Measurements from ENCODE around the gene THRAP3.

Gene THRAP3

GRCh38 chr1:36223996-36224536 lies at the start of gene THRAP3:
THRAP3 (plus strand) TSS chr1:36224443; CDS start chr1:36282564, 58,121 bp downstream.
- Histone ChIP-seq H3K4me3 (peak within 1 kb of the TSS; percentile 99), H3K36me3 (ENCODE audit: insufficient read depth, low read length) (peaks cover 35% of the 10 kb centered on the region), H3K27ac (peak within 1 kb of the TSS; percentile 96), H3K9ac (ENCODE audit: insufficient read length) (peak within 1 kb of the TSS; percentile 94), H3K9me3 (ENCODE audit: low read depth, low read length) (no peaks in the 10 kb centered on the region)
- peak; percentile 95 for DNase-seq (ENCODE audit: low read depth, low spot score)
- TF ChIP-seq POLR2AphosphoS5 (IDR thresholded peaks at IDR 0.05; ENCODE audit: borderline replicate concordance, low read depth, low read length) (peak; percentile 88), FOXP2 (optimal IDR thresholded peaks at IDR 0.05; ENCODE audit: control extremely low read depth, extremely low read length, insufficient read depth) (no peak), EZH2 (IDR thresholded peaks at IDR 0.05) (no peak)

GRCh38 chr1:36174713-36175112 lies 49.5 kb upstream of the THRAP3 start:
- H3K9ac ChIP-seq (ENCODE audit: insufficient read length): no peak overlapping the region
- H3K27ac ChIP-seq: no peak overlapping the region
- TF ChIP-seq POLR2AphosphoS5 (IDR thresholded peaks at IDR 0.05; ENCODE audit: borderline replicate concordance, low read depth, low read length) (no peak), EZH2 (IDR thresholded peaks at IDR 0.05) (no peak), FOXP2 (optimal IDR thresholded peaks at IDR 0.05; ENCODE audit: control extremely low read depth, extremely low read length, insufficient read depth) (no peak)
- no peak for DNase-seq (ENCODE audit: low read depth, low spot score)
- no peak overlapping the region for H3K4me3 ChIP-seq
- peaks cover 86% of the 10 kb centered on the region for H3K36me3 ChIP-seq (ENCODE audit: insufficient read depth, low read length)
- H3K9me3 ChIP-seq (ENCODE audit: low read depth, low read length): no peaks in the 10 kb centered on the region

- no peak for DNase-seq (ENCODE audit: low read depth, low spot score)
- TF ChIP-seq EZH2 (IDR thresholded peaks at IDR 0.05): no peak
- no peak for TF ChIP-seq POLR2AphosphoS5 (IDR thresholded peaks at IDR 0.05; ENCODE audit: borderline replicate concordance, low read depth, low read length)
- TF ChIP-seq FOXP2 (optimal IDR thresholded peaks at IDR 0.05; ENCODE audit: control extremely low read depth, extremely low read length, insufficient read depth): no peak
- no peak overlapping the region for H3K4me3 ChIP-seq
- H3K27ac ChIP-seq: no peak overlapping the region
- no peaks in the 10 kb centered on the region for H3K9me3 ChIP-seq (ENCODE audit: low read depth, low read length)
- H3K9ac ChIP-seq (ENCODE audit: insufficient read length): no peak overlapping the region
- peaks cover 86% of the 10 kb centered on the region for H3K36me3 ChIP-seq (ENCODE audit: insufficient read depth, low read length)
Observed at GRCh38 chr1:36175137-36176095, 48.8 kb upstream of the THRAP3 start.

- Histone ChIP-seq H3K9me3 (ENCODE audit: low read depth, low read length) (no peaks in the 10 kb centered on the region), H3K36me3 (ENCODE audit: insufficient read depth, low read length) (peaks cover 85% of the 10 kb centered on the region), H3K9ac (ENCODE audit: insufficient read length) (no peak overlapping the region), H3K4me3 (no peak overlapping the region), H3K27ac (no peak overlapping the region)
- TF ChIP-seq POLR2AphosphoS5 (IDR thresholded peaks at IDR 0.05; ENCODE audit: borderline replicate concordance, low read depth, low read length) (no peak), EZH2 (IDR thresholded peaks at IDR 0.05) (no peak), FOXP2 (optimal IDR thresholded peaks at IDR 0.05; ENCODE audit: control extremely low read depth, extremely low read length, insufficient read depth) (no peak)
- DNase-seq (ENCODE audit: low read depth, low spot score): no peak
Observed at GRCh38 chr1:36176106-36176949, 47.9 kb upstream of the THRAP3 start.

GRCh38 chr1:36177589-36178431 lies 46.4 kb upstream of the THRAP3 start:
- Histone ChIP-seq H3K36me3 (ENCODE audit: insufficient read depth, low read length) (peaks cover 72% of the 10 kb centered on the region), H3K27ac (no peak overlapping the region), H3K9ac (ENCODE audit: insufficient read length) (no peak overlapping the region), H3K9me3 (ENCODE audit: low read depth, low read length) (no peaks in the 10 kb centered on the region), H3K4me3 (no peak overlapping the region)
- TF ChIP-seq EZH2 (IDR thresholded peaks at IDR 0.05): no peak
- TF ChIP-seq POLR2AphosphoS5 (IDR thresholded peaks at IDR 0.05; ENCODE audit: borderline replicate concordance, low read depth, low read length): no peak
- no peak for TF ChIP-seq FOXP2 (optimal IDR thresholded peaks at IDR 0.05; ENCODE audit: control extremely low read depth, extremely low read length, insufficient read depth)
- no peak for DNase-seq (ENCODE audit: low read depth, low spot score)

- TF ChIP-seq FOXP2 (optimal IDR thresholded peaks at IDR 0.05; ENCODE audit: control extremely low read depth, extremely low read length, insufficient read depth) (no peak), POLR2AphosphoS5 (IDR thresholded peaks at IDR 0.05; ENCODE audit: borderline replicate concordance, low read depth, low read length) (no peak), EZH2 (IDR thresholded peaks at IDR 0.05) (no peak)
- Histone ChIP-seq H3K9me3 (ENCODE audit: low read depth, low read length) (no peaks in the 10 kb centered on the region), H3K27ac (no peak overlapping the region), H3K36me3 (ENCODE audit: insufficient read depth, low read length) (peaks cover 64% of the 10 kb centered on the region), H3K9ac (ENCODE audit: insufficient read length) (no peak overlapping the region), H3K4me3 (no peak overlapping the region)
- no peak for DNase-seq (ENCODE audit: low read depth, low spot score)
Observed at GRCh38 chr1:36178471-36179219, 45.6 kb upstream of the THRAP3 start.

GRCh38 chr1:36179220-36179600 lies 45.0 kb upstream of the THRAP3 start:
- H3K4me3 ChIP-seq: no peak overlapping the region
- TF ChIP-seq FOXP2 (optimal IDR thresholded peaks at IDR 0.05; ENCODE audit: control extremely low read depth, extremely low read length, insufficient read depth) (no peak), POLR2AphosphoS5 (IDR thresholded peaks at IDR 0.05; ENCODE audit: borderline replicate concordance, low read depth, low read length) (no peak), EZH2 (IDR thresholded peaks at IDR 0.05) (no peak)

More at GRCh38 chr1:36179220-36179600, 45.0 kb upstream of the THRAP3 start:
- Histone ChIP-seq H3K27ac (no peak overlapping the region), H3K36me3 (ENCODE audit: insufficient read depth, low read length) (peaks cover 58% of the 10 kb centered on the region), H3K9me3 (ENCODE audit: low read depth, low read length) (no peaks in the 10 kb centered on the region), H3K9ac (ENCODE audit: insufficient read length) (no peak overlapping the region)
- DNase-seq (ENCODE audit: low read depth, low spot score): no peak
